SK-N-SH treated with all-trans-retinoic acid at 6 μM for 48 hours (cell line): Measurements from ENCODE around the gene SHE.

Experiments used
- ARNTL ChIP-seq: fragments of 450-650 bp; formaldehyde crosslinking; IDR thresholded peaks from 2 replicates; pipeline ENCODE4 v1.5.0; 2020; ENCODE audit warnings: low read depth, mild to moderate bottlenecking, moderate library complexity, borderline replicate concordance
- ESRRG ChIP-seq: fragments of 250-450 bp; sonication (Bioruptor Pico); IDR thresholded peaks from 2 replicates; pipeline ENCODE4 v1.6.1; 2021; ENCODE audit warnings: mild to moderate bottlenecking
- GLIS3 ChIP-seq: fragments of 250-450 bp; sonication (Bioruptor Pico); IDR thresholded peaks from 2 replicates; pipeline ENCODE4 v1.5.0; 2020; ENCODE audit warnings: mild to moderate bottlenecking, moderate library complexity
- ISL1 ChIP-seq: fragments of 250-450 bp; sonication (Bioruptor Pico); IDR thresholded peaks from 2 replicates; pipeline ENCODE4 v2.1.2; 2022; ENCODE audit warnings: mild to moderate bottlenecking, moderate library complexity
- PPARA ChIP-seq: fragments of 250-450 bp; sonication (Bioruptor Pico); IDR thresholded peaks from 2 replicates; pipeline ENCODE4 v1.5.0; 2020; ENCODE audit warnings: mild to moderate bottlenecking, borderline replicate concordance
- RARB ChIP-seq: fragments of 250-450 bp; sonication (Bioruptor Pico); IDR thresholded peaks from 2 replicates; pipeline ENCODE4 v1.8.0; 2021; ENCODE audit warnings: mild to moderate bottlenecking, moderate library complexity
- TOX ChIP-seq: fragments of 250-450 bp; sonication (Bioruptor Pico); IDR thresholded peaks from 2 replicates; pipeline ENCODE4 v1.8.0; 2021; ENCODE audit warnings: mild to moderate bottlenecking, moderate library complexity, borderline replicate concordance
- ZFP3 ChIP-seq: fragments of 250-450 bp; sonication (Bioruptor Pico); IDR thresholded peaks from 2 replicates; pipeline ENCODE4 v1.5.0; 2020; ENCODE audit warnings: mild to moderate bottlenecking, moderate library complexity
- ZFP30 ChIP-seq: fragments of 450-650 bp; formaldehyde crosslinking; IDR thresholded peaks from 2 replicates; pipeline ENCODE4 v1.5.0; 2022; ENCODE audit warnings: mild to moderate bottlenecking, moderate library complexity
- ZNF70 ChIP-seq: fragments of 450-650 bp; formaldehyde crosslinking; IDR thresholded peaks from 2 replicates; pipeline ENCODE4 v1.5.0; 2020; ENCODE audit warnings: mild to moderate bottlenecking, moderate library complexity
- ZNF8 ChIP-seq: fragments of 450-650 bp; formaldehyde crosslinking; IDR thresholded peaks from 2 replicates; pipeline ENCODE4 v1.5.0; 2020; ENCODE audit warnings: mild to moderate bottlenecking, moderate library complexity
- TF ChIP-seq, protein P1 (sequence below): fragments of 250-450 bp; sonication (Bioruptor Pico); IDR thresholded peaks from 2 replicates; pipeline ENCODE4 v1.8.0; 2020; ENCODE audit warnings: mild to moderate bottlenecking, moderate library complexity, borderline replicate concordance
- TF ChIP-seq, protein P2 (sequence below): fragments of 250-450 bp; sonication (Bioruptor Pico); IDR thresholded peaks from 2 replicates; pipeline ENCODE4 v1.8.0; 2021; ENCODE audit warnings: low read depth, mild to moderate bottlenecking, moderate library complexity, borderline replicate concordance
- TF ChIP-seq, protein P3 (sequence below): fragments of 250-450 bp; sonication (Bioruptor Pico); IDR thresholded peaks from 2 replicates; pipeline ENCODE4 v1.5.1; 2020; ENCODE audit warnings: low read depth, mild to moderate bottlenecking, moderate library complexity

DNA sequence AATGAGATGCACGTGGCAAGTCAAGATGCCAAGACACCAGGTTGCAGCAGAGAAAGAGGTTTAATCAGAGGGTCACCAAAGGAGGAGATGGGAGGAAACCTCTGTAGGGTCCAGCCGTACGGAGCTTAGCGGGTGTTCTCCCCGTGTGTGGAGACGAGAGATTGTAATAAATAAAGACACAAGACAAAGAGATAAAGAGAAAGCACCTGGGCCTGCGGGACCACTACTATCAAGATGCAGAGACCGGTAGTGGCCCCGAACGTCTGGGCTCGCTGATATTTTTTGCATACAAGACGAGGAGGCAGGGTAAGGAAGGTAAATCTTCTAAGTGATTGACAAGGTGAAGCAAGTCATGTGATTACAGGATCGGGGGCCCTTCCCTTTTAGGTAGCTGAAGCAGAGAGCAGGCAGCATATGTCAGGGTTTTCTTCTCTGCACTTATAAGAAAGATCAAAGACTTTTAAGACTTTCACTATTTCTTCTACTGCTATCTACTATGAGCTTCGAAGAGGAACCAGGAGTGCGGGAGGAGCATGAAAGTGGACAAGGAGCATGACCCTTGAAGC is 41.4 kb downstream of the SHE start:
- TF ChIP-seq, protein P1, sequence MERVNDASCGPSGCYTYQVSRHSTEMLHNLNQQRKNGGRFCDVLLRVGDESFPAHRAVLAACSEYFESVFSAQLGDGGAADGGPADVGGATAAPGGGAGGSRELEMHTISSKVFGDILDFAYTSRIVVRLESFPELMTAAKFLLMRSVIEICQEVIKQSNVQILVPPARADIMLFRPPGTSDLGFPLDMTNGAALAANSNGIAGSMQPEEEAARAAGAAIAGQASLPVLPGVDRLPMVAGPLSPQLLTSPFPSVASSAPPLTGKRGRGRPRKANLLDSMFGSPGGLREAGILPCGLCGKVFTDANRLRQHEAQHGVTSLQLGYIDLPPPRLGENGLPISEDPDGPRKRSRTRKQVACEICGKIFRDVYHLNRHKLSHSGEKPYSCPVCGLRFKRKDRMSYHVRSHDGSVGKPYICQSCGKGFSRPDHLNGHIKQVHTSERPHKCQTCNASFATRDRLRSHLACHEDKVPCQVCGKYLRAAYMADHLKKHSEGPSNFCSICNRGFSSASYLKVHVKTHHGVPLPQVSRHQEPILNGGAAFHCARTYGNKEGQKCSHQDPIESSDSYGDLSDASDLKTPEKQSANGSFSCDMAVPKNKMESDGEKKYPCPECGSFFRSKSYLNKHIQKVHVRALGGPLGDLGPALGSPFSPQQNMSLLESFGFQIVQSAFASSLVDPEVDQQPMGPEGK (CRISPR knock-in tag): no peak
- no peak for TF ChIP-seq ARNTL (CRISPR knock-in tag)
- no peak for TF ChIP-seq RARB
- TF ChIP-seq ZFP30 (CRISPR knock-in tag): no peak
- TF ChIP-seq ZNF70 (CRISPR knock-in tag): no peak
- TF ChIP-seq, protein P2, sequence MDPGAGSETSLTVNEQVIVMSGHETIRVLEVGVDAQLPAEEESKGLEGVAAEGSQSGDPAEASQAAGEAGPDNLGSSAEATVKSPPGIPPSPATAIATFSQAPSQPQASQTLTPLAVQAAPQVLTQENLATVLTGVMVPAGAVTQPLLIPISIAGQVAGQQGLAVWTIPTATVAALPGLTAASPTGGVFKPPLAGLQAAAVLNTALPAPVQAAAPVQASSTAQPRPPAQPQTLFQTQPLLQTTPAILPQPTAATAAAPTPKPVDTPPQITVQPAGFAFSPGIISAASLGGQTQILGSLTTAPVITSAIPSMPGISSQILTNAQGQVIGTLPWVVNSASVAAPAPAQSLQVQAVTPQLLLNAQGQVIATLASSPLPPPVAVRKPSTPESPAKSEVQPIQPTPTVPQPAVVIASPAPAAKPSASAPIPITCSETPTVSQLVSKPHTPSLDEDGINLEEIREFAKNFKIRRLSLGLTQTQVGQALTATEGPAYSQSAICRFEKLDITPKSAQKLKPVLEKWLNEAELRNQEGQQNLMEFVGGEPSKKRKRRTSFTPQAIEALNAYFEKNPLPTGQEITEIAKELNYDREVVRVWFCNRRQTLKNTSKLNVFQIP (CRISPR knock-in tag): no peak
- TF ChIP-seq GLIS3 (CRISPR knock-in tag): no peak
- no peak for TF ChIP-seq ISL1
- TF ChIP-seq ESRRG: no peak
- no peak for TF ChIP-seq TOX
- no peak for TF ChIP-seq ZFP3 (CRISPR knock-in tag)
- TF ChIP-seq PPARA (CRISPR knock-in tag): no peak
- no peak for TF ChIP-seq ZNF8
- TF ChIP-seq, protein P3, sequence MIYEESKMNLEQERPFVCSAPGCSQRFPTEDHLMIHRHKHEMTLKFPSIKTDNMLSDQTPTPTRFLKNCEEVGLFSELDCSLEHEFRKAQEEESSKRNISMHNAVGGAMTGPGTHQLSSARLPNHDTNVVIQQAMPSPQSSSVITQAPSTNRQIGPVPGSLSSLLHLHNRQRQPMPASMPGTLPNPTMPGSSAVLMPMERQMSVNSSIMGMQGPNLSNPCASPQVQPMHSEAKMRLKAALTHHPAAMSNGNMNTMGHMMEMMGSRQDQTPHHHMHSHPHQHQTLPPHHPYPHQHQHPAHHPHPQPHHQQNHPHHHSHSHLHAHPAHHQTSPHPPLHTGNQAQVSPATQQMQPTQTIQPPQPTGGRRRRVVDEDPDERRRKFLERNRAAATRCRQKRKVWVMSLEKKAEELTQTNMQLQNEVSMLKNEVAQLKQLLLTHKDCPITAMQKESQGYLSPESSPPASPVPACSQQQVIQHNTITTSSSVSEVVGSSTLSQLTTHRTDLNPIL (CRISPR knock-in tag): no peak
